ACC112 (cell line): Measurements from ENCODE around the gene KCTD21.
A peak's percentile ranks its signal among the peaks of the same experiment; 100 is the strongest.

Experiments used
- H2AFZ ChIP-seq: fragments of 200-600 bp; sonication (generic); one replicate; pipeline ENCODE4 v1.6.0; 2017; ENCODE audit warnings: antibody characterized with exemption, low read length; ENCODE audit not compliant: unreplicated experiment
- H3K27ac ChIP-seq: fragments of 200-600 bp; sonication (generic); 2 replicates; pipeline ENCODE4 v1.5.1; 2014; ENCODE audit warnings: low read depth, mild to moderate bottlenecking, antibody characterized with exemption, low read length, moderate library complexity
- H3K27me3 ChIP-seq: fragments of 200-600 bp; sonication (generic); 2 replicates; pipeline ENCODE4 v1.6.1; 2014; ENCODE audit warnings: mild to moderate bottlenecking, antibody characterized with exemption, low read length, moderate library complexity, mixed read lengths; ENCODE audit not compliant: insufficient read depth
- H3K36me3 ChIP-seq: fragments of 200-600 bp; sonication (generic); 2 replicates; pipeline ENCODE4 v1.6.1; 2016; ENCODE audit warnings: mild to moderate bottlenecking, antibody characterized with exemption, low read length, moderate library complexity, mixed read lengths; ENCODE audit not compliant: insufficient read depth
- H3K4me1 ChIP-seq: fragments of 200-600 bp; sonication (generic); one replicate; pipeline ENCODE4 v1.6.1; 2016; ENCODE audit warnings: low read length, mixed read lengths; ENCODE audit not compliant: insufficient read depth, unreplicated experiment, control insufficient read depth
- H3K4me3 ChIP-seq: fragments of 200-600 bp; sonication (generic); 2 replicates; pipeline ENCODE4 v1.5.1; 2014; ENCODE audit warnings: mild to moderate bottlenecking, low read depth, low read length
- H3K79me2 ChIP-seq: fragments of 200-600 bp; sonication (generic); one replicate; pipeline ENCODE4 v1.6.0; 2016; ENCODE audit warnings: low read length; ENCODE audit not compliant: control insufficient read depth, unreplicated experiment, insufficient read depth

KCTD21 gene

GRCh38 chr11:78190871-78191538, 2.6 kb upstream of the KCTD21 start:
- Histone ChIP-seq H3K27ac (no peak overlapping the region), H2AFZ (no peak overlapping the region), H3K36me3 (no peaks in the 10 kb centered on the region), H3K79me2 (peaks cover 74% of the 10 kb centered on the region), H3K4me1 (peaks cover 39% of the 10 kb centered on the region), H3K27me3 (no peaks in the 10 kb centered on the region), H3K4me3 (no peak overlapping the region; the same call in 1 of the 2 replicates)

GRCh38 chr11:78190374-78190773, 1.9 kb upstream of the KCTD21 start:
- H3K4me3 ChIP-seq: peak overlapping the region; percentile 86
- no peak overlapping the region for H3K27ac ChIP-seq
- no peaks in the 10 kb centered on the region for H3K36me3 ChIP-seq
- H3K4me1 ChIP-seq: peaks cover 44% of the 10 kb centered on the region
- no peak overlapping the region for H2AFZ ChIP-seq
- peaks cover 72% of the 10 kb centered on the region for H3K79me2 ChIP-seq
- no peaks in the 10 kb centered on the region for H3K27me3 ChIP-seq

- Histone ChIP-seq H3K4me1 (peaks cover 46% of the 10 kb centered on the region), H3K36me3 (0 out of 2 replicates have a peak, but pooled peaks cover 3% of the 10 kb centered on the region), H2AFZ (no peak overlapping the region), H3K27me3 (no peaks in the 10 kb centered on the region), H3K4me3 (peak overlapping the region; percentile 86), H3K27ac (no peak overlapping the region), H3K79me2 (peaks cover 70% of the 10 kb centered on the region)
Observed at GRCh38 chr11:78189851-78190250, 1.4 kb upstream of the KCTD21 start.

GRCh38 chr11:78189174-78189724, 823 bp upstream of the KCTD21 start:
- H3K36me3 ChIP-seq: 0 out of 2 replicates have a peak, but pooled peaks cover 4% of the 10 kb centered on the region
- peaks cover 46% of the 10 kb centered on the region for H3K4me1 ChIP-seq
- H3K4me3 ChIP-seq: peak overlapping the region; percentile 86
- H3K79me2 ChIP-seq: peaks cover 70% of the 10 kb centered on the region
- no peaks in the 10 kb centered on the region for H3K27me3 ChIP-seq
- peak overlapping the region; percentile 74 for H2AFZ ChIP-seq
- no peak overlapping the region for H3K27ac ChIP-seq

GRCh38 chr11:78187366-78188285, 800 bp downstream of the KCTD21 start:
- peak overlapping the region; percentile 57 for H2AFZ ChIP-seq
- H3K27me3 ChIP-seq: no peaks in the 10 kb centered on the region
- peak overlapping the region; percentile 3; the same call in 1 of the 2 replicates for H3K27ac ChIP-seq
- peaks cover 42% of the 10 kb centered on the region for H3K4me1 ChIP-seq
- H3K4me3 ChIP-seq: peak overlapping the region; percentile 86
- H3K79me2 ChIP-seq: peaks cover 57% of the 10 kb centered on the region
- H3K36me3 ChIP-seq: 0 out of 2 replicates have a peak, but pooled peaks cover 4% of the 10 kb centered on the region

- Histone ChIP-seq H3K79me2 (peaks cover 10% of the 10 kb centered on the region), H3K27ac (no peak overlapping the region; the same call in 1 of the 2 replicates), H3K27me3 (no peaks in the 10 kb centered on the region), H3K36me3 (peaks cover 12% of the 10 kb centered on the region; the same call in 1 of the 2 replicates), H2AFZ (no peak overlapping the region), H3K4me1 (peaks cover 17% of the 10 kb centered on the region), H3K4me3 (no peak overlapping the region)
Observed at GRCh38 chr11:78181185-78181584, 7.2 kb downstream of the KCTD21 start.

- Histone ChIP-seq H3K27me3 (no peaks in the 10 kb centered on the region), H2AFZ (no peak overlapping the region), H3K4me1 (peaks cover 14% of the 10 kb centered on the region), H3K79me2 (peaks cover 10% of the 10 kb centered on the region), H3K27ac (no peak overlapping the region), H3K36me3 (peaks cover 14% of the 10 kb centered on the region; the same call in 1 of the 2 replicates), H3K4me3 (no peak overlapping the region)
Observed at GRCh38 chr11:78180751-78181150, 7.7 kb downstream of the KCTD21 start.

GRCh38 chr11:78179459-78180071, 8.9 kb downstream of the KCTD21 start:
- Histone ChIP-seq H2AFZ (no peak overlapping the region), H3K27ac (no peak overlapping the region), H3K4me1 (peaks cover 8% of the 10 kb centered on the region), H3K4me3 (no peak overlapping the region), H3K27me3 (no peaks in the 10 kb centered on the region), H3K36me3 (peaks cover 10% of the 10 kb centered on the region; the same call in 1 of the 2 replicates), H3K79me2 (peaks cover 4% of the 10 kb centered on the region)

- no peak overlapping the region for H2AFZ ChIP-seq
- no peak overlapping the region for H3K27ac ChIP-seq
- H3K79me2 ChIP-seq: peaks cover 2% of the 10 kb centered on the region
- H3K36me3 ChIP-seq: peaks cover 19% of the 10 kb centered on the region; the same call in 1 of the 2 replicates
- H3K4me3 ChIP-seq: no peak overlapping the region
- peaks cover 8% of the 10 kb centered on the region for H3K4me1 ChIP-seq
- H3K27me3 ChIP-seq: no peaks in the 10 kb centered on the region
Observed at GRCh38 chr11:78177216-78177615, 11.2 kb downstream of the KCTD21 start.

GRCh38 chr11:78176605-78177141, 11.8 kb downstream of the KCTD21 start:
- peaks cover 2% of the 10 kb centered on the region for H3K79me2 ChIP-seq
- peaks cover 8% of the 10 kb centered on the region for H3K4me1 ChIP-seq
- peaks cover 19% of the 10 kb centered on the region; the same call in 1 of the 2 replicates for H3K36me3 ChIP-seq
- H3K27ac ChIP-seq: no peak overlapping the region
- H3K27me3 ChIP-seq: no peaks in the 10 kb centered on the region
- H3K4me3 ChIP-seq: no peak overlapping the region
- H2AFZ ChIP-seq: no peak overlapping the region
